GM19239 (cell line): ENCODE measurements around the gene STIP1.

Experiments used
- DNase-seq: peaks from one replicate; pipeline ENCODE4 v3.0.0; 2011; ENCODE audit warnings: low spot score; ENCODE audit not compliant: insufficient read length
- FAIRE-seq: peaks from 2 replicates; lab custom pipeline; 2011; peaks lifted over from hg19 to GRCh38; lab: Jason Lieb, UNC

The STIP1 gene

DNA sequence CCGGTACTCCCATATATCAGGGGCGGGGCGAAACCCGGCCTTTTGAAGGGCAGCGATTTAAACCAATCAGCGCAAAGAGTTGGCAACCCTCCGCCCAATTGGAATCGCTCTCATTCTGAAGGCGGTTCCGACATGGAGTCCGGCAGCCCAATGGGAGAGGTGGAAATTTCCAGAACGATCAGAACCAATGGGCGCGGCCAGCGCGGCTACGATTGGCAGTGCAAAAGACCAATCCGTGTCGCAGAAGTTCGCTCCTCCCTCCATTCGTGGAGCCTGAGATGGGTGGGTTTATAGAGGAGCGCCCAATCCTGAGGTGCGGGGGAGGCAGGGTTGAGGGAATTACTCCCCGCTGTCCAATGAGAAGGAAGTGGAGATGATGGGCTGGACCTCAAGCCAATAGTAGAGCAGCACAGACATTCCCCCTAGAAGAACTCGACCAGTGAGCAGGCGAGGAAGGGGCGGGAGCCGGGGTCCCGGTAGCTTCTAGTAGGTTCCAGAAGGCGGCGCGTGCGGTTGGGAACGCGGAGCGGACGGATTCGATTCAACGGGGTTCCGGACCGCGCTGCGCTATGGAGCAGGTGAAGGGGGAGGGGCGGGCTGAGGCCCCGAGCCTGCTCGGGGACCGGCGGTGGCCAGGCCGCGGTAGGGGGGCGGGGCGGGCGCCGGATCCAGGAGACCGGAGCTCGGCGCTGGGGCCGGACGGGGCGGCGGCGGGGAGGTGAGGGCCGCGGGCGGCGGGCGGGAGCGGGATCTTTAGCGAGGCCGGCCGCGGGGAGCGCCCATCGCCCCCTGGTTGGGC, at the start of gene STIP1:
Gene STIP1 (plus strand): TSS at position 479 of the 799 bp plus-strand sequence. CDS start 91 bp downstream, at position 570.
- FAIRE-seq (peak; percentile 94), DNase-seq (peak; percentile 97)

DNA sequence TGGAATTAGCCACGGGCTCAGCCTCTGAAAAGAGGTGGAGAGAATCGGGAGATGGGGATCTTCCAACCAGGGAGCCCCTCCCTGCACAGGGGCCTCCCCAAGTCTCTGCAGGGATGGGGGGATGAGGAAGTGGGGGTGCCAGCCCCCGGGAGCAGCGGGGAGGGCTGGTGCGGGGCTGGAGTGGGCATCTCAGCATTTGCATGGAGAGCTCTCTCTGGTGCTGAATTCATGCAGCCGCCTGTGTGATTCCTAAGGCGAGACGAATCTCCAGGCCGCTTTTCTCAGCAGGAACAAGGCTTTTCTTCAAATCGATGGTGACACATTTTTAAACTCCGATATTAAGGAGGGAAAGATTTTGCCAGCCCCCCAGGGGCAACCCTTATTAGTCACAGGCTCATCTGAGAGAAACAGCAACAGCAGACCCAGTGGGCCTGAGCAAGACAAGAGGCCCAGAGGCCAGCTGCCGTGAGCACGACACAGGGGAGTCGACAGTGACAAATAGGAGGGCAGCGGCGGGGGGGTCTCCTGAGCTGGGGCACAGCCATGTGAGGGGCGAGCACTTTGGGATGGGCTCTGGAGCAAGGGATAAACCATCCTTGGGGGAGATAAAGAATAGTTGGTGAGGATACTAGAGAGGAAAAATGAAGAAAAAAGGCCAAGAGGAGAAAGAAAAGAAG, 49.1 kb upstream of the STIP1 start:
- DNase-seq (no peak), FAIRE-seq (no peak)

DNA sequence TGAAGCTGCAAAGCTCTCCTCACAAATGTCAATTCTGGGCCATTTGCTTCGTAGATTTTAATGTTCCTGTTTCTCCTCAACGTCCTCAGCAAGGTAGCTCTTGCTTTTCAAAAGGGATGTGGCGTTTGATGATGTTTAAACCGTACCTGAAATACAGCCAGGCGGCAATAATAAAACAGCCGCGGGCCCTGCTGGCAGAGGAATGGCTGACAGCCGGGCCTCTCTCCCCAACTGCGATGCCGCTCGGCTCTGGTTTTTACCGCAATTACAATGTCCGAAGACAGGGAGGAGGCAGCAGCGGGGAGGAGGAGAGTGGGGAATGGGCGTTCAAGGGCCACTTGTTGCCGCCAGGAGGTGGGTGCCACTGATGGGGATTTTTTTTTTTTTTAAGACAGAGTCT, 47.6 kb upstream of the STIP1 start:
- FAIRE-seq (no peak), DNase-seq (no peak)

DNA sequence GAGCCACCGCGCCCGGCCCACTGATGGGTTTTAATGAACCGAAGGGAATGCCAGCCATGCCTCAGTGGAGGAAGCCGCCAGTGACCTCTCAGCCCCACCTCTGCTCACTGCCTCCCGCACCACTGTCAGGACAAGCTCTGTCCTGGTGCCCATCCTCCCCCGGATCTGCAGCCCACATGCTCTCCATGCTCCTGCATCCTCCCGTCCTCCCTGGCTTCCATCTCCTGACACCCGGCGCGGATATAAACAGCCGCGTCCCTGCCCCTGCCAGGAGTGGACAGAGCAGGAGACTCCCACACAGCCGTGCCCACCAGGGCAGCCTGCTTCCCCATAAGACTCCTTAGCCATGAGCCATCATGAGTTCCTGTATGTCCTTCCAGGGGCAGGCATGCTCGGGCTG, 46.9 kb upstream of the STIP1 start:
- no peak for FAIRE-seq
- DNase-seq = no peak

DNA sequence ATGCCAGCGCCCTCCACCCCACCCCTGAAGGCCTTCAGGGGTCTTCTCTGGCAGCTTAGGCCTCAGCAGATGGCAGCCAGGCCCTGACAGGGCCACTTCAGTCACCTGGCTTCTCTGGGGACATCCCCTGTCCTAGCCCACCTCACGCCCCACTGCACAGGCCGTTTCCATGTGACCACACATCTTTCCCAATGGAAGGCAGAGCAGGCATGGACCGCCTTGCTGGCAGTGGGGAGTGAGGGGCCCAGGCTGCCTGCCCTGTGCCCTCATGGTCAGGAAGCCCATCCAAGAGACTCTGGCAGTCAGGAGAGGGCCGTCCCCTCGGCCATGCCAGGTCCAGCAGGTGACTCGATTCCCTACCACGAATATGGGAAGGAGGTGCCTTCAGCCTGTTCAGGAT, 45.9 kb upstream of the STIP1 start:
- FAIRE-seq (no peak), DNase-seq (no peak)

DNA sequence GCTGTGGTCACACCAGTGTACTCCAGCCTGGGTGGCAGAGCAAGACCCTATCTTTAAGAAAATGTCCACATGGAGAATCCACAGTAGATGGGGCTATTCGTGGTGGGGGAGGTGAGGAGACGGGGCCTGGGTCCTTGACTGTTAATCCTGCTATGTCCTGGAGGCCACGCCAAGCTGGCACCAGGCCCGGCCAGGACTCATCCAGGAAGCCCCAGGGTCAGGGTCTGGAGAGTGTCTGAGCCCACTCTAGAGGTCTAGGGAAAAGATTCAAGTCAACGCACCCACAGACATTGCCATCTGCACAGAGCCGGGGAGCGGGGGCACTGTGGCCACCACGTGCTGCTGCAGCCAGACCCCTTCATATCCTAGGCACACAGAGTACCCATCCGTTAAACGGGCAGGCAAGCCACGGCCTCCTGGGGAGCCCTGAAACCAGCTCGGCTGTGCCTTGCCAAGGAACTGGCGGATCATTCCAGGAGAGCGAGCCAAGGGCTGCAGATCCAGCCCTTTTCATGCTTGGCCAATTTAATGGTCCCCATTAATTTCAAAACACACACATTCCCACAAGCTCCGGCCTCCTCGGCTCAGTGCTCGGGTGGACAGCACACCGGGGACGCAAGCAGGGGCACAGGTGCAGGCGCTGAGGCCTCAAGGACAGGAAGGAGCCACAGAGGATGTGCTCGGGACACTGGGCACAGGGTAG, 44.7 kb upstream of the STIP1 start:
- FAIRE-seq = no peak
- DNase-seq = no peak

DNA sequence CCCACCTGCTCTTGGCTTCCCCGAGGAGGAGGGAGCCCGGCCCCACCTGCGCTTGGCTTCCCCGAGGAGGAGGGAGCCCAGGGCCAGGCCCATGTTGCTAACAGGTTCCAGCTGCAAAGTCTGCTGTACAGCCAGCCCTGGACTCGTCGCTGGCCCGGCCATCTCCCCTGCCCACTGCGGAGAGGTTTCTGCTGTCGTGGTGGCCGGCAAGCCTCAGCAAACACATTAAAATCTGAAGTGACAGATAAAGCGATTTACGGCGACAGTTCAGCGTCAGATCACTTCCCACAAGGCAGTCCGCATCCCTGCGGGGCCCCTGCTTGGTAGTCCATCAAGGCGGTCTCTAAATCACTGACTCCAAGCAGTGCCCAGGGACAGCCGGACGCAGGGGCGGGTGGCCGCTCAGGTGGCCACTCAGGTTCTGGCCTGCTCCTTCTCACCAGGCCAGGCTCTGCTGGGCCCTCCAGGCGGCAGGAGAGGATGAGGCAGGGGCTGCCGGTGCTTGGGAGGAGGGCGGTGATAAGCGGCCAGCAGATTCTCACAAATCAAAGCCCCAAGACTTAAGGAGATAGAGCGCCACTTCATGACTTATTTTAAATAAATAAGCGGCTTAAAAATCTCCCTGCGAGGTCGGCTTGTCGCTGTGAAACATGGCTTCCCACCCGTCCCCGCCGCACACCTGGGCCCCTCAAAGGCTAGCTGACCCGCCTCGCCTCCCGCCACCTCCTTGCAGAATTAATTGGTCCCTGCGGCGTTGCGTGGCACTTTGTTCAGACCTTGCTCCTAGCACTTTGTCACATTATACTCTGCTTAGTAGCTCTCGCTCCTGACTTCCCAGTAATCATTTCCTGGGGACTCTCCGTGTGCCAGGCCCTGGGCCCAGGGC, 41.1 kb upstream of the STIP1 start:
- DNase-seq = no peak
- no peak for FAIRE-seq

DNA sequence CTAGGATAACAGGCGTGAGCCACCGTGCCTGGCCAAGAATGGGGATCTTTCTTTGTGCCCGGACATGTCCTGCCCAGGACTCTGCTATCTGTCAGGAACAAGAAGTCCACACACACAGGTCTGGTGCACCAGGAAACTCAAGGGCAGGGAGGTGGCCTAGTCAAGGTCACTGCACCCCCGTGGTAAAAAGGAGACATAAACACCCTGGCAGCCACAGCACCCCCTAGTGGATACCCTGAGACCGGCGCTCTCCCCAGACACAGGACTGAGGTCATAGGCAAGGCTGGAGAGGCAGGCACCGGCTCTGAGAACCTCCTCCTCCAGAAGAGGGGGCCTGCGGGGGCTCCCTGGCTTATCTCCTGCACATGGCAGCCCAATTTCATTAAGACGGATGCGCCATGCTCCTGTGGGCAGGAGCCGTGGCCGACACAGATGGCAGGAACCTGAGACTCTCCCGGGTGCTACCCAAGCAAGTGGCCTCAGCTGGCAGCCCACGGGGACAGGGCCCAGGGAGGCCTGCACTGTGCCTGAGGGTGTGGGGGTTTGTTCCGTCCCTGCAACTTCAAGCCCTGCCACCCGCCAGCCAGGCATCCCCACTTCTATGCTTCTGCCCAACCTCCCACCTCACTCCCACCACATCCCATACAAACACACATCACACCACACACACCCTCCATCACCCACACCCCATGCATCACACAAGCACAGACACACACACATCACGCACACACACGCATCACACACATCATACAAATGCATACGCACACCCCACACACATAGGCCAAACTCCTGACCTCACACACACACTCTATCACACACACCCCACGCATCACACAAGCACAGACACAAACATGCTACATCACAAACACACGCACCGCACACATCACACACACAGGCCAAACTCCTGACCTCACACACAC, 39.7 kb upstream of the STIP1 start:
- DNase-seq (peak; percentile 69), FAIRE-seq (peak; percentile 73)

DNA sequence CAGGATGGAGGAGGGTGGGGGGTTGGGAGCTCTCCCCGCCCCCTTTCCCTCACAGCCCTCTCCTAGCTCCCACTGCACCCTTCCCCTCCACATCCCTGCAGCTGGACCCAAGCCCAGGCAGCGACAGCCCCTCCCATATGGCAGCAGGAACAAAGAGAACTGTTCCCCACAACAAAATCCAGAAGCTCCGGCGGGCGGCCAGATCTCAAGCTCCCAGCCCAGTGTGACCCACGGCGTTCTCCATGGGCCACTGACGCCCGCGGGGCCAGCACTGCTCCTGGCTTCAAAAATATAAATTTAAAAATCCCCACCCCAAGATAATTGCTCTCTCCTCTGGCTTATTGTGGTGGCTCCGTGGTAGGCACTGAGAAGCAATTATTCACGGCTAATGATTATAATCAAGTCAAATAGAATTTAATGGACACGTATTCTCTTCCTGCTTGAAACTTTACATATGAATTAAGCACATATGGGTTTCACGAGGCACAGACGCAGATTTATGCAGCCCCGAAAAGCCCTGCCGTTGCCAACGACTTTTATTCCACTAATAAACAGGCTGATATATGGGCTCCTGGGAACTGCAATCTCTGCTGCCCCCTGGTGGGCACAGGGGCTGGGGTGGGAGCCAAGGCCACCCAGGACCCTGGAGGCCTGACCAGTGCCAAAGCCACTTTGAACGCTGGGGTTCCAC, 37.6 kb upstream of the STIP1 start:
- DNase-seq = peak; percentile 62
- FAIRE-seq = peak; percentile 64

DNA sequence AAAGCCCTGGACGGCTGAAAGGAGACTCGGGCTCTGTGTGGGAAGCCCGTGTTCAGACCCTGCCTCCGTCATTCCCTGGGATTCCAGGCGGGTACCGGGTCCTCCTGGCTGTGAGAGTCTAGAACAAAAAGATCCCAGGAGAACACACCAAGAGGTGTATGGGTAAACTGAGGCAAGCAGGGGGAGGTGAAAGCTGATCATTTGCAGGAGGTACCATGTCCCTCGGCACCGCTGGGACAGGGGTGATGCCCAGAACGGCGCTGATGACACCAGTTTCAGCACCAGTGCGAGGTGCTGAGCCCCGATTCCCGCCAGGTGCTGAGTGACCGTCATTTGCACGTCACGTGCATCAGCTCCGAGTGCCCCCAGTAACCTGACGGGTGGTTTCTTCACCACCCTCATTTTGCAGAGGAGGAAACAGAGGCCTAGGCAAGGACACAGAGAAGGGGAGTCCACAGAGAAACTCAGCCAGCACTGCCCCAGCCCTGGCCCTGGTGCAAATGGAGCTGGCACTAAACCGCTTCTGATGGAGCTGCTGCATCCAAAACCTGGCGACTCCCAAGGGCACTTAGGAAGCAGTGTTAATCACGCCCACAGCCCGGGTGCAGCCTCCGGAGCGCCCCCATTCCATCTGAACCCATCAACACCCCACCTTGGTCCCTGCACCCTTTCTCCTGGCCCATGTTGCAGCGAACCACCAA, 36.9 kb upstream of the STIP1 start:
- FAIRE-seq (no peak), DNase-seq (no peak)

DNA sequence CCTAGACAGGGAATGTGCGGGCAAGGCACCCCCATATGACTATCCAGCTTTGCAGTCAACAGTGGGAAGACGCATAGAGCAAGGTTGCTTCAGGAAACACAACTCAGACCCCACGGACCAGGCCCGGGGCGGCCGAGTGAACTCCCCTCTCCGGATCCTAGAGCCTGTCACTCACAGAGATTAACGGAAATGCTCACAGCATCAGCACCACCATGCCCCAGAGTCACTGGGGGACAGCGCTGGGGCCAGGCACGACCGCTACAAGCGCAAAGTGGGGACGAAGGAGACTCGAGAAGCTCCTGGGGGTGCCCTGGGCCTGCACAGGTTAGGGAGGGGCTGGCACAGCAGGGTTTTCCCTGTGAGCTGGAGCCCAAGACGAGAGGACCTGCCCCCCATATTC, 35.9 kb upstream of the STIP1 start:
- FAIRE-seq (no peak), DNase-seq (no peak)

DNA sequence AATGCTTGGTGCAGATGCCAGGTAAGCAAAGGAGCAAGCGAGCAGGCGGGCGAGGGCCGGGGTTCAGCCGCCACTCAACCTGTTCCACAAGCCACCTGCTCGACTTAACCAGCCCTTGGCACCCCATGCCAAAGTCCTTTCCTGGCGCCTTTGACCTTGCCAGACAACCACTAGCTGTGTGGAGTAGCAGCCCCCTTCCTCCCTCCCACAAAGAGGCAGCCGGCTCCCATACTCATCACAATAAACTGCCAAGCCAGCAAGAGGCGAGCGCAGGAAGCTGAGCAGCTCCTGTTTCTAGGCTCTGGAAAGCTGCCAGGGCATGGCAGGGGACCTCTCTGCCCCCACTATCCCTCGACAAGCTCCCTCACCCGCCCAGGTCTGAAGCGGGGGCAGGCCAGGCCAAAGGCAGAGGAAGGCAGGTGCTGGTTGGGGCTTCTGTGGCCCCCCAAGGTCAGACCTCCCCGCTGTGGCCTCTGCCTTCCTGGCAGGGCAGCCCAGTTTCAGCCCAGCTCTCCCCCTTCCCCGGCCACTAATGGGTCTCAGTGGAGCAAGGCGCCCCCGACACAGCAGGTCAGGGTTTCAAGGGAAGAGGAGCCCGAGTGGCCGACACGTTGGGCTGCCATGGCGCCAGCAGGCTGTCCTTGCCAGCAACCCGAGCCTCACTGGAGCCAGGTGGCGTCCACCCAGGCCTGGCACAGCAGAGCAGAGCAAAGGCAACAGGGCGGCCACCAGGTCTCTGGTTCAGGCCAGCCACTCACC, 35.3 kb upstream of the STIP1 start:
- no peak for DNase-seq
- no peak for FAIRE-seq

DNA sequence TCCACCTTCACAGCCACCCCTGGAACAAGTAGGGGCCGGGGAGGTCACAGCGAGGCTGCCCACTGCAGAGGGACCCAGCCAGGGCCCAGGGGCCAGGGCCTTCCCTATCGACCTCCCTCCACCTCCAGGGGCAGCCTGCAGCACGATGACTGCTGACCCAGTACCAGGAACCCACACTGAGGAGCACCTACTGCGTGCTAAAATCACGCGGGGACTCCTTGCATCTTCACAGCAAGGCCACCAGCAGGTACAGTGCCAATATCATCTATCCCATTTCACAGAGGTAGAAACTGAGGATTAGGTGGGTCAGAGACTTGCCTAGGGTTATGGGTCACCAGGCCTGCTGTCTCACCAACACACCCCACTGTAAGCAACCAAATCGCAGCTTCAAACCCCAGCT, 34.6 kb upstream of the STIP1 start:
- FAIRE-seq = no peak
- DNase-seq = no peak

DNA sequence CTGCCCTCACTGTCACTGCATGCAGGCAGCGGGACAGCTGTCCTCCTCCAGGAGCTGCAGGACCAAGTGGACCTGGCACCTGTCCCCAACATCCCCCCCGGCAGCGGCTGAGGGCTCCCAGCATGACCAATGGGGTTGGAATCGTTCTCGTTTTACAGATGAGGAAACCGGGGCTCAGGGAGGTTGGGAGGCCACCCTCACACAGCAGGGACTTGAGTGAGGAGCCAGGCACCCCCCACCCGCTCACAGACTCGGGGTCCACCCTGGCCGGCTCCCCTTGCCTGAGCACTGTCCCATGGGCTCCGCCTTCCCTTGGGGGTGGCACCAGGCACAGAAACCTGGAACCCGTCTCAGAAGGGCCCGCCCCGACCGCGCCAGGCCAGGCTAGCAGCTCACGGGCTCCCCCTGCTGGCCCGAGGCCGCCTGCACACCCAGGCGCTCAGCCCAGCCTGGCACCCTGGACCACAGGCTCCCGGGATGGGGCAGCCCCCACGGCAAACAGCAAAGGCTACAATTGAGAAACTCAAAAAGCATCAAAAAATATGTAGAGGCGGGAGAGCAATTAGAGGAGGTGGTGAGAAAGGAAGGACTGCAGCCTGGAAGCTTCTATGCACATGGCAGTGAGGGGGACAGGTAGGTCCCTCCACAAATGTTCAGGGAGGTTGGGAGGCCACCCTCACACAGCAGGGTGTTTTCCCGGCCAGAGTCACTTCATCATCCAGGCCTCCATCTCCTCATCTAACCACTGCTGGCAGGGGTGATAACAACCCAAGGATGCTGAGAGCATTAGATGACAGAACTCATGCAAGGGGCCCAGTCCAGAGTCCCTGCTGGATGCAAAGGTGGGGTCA, 32.9 kb upstream of the STIP1 start:
- FAIRE-seq (peak; percentile 89), DNase-seq (peak; percentile 92)

DNA sequence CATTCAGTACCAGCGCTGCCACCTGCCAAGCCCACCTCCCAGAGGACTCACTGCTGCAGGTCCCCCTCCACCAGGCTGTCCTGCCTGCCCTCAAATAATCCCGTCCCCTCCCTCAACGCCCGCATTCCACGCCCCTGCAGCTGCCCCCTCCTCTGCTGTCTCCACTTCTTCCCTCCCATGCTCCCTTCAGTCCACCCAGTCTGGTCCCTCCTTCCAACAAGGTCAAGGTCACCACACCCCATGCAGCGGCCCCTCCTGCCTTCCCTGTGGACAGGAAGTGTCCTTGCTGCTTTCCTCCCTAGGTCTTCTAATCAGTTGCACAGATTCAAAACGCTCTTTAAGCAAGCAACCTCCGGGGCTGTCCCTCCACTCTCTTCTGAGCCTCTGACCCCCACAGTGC, 32.2 kb upstream of the STIP1 start:
- FAIRE-seq (no peak), DNase-seq (no peak)

DNA sequence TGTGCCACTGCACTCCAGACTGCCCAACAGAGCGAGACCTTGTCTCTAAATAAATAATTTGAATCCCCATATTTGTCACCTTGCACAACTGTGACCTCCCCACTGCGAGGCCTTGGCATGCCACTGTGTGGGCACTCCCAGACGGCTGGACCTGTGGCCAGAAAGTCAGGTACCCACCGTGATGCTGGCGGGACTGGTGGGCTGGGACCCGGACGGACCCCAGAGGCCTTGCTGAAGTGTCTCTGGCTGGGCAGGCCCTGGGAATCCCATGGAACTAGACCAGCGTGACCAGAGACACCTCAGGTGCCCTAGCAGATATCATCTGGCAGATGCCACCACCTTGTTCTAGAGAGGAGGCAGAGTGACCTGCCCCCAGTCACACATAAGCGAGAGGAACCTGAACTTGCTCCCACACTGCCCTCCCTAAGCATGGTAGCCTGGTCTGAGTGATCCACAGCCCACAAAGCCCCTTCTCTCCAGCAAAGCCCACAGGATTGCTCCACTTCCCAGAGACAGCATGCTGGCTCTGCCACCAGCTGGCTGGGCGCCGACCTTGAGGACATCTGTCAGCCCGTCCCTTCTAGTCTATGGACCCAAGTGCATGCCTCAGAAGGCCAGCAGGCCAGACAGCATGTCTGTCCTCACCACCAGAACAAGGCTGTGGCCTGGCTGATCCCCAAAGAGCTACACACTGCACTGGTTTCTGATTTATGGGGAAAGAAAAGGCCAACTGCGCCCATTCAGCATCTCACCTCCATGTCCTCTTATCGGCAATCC, 29.5 kb upstream of the STIP1 start:
- DNase-seq = no peak
- FAIRE-seq = no peak
